Naive thymus-derived CD4-positive, alpha-beta T cell (primary cell): ENCODE results near the gene SYNRG. TPM values are rescaled to one million over a fixed set of nuclear protein-coding genes. Genes with fewer than 3 reads are reported as not detected.

Experiments
- ATAC-seq: fragments of 150-1000 bp; cut with Tn5 transposase; 2 replicates; pipeline ENCODE4 v1.10.0; 2021; ENCODE audit warnings: mild to moderate bottlenecking, moderate library complexity
- CTCF ChIA-PET: fragments of 350-600 bp; sonication (Branson Sonifier 250); formaldehyde crosslinking; loops from one replicate; lab custom pipeline; 2021; ENCODE audit warnings: antibody characterized with exemption; lab: Charles Lee
- POLR2A ChIA-PET: fragments of 350-600 bp; sonication (Branson Sonifier 250); formaldehyde crosslinking; loops from one replicate; lab custom pipeline; 2021; ENCODE audit warnings: antibody characterized with exemption, inconsistent platforms; lab: Charles Lee
- DNase-seq, 9 donors: peaks; one replicate each; pipeline versions ENCODE4 v3.0.0 to v3.0.0-alpha.2; 2020 to 2022; ENCODE audit warnings: mixed read lengths in 1 of 9
- H3K27ac ChIP-seq: one replicate; pipeline ENCODE4 v1.7.0; 2013; ENCODE audit warnings: mild to moderate bottlenecking, low read depth, low read length, moderate library complexity
- H3K27me3 ChIP-seq, 2 donors: one replicate each; pipeline ENCODE4 v1.7.0; 2013; ENCODE audit warnings: low read length in 2 of 2, mild to moderate bottlenecking in 2 of 2, moderate library complexity in 2 of 2; ENCODE audit not compliant: control insufficient read depth in 2 of 2, insufficient read depth in 2 of 2
- H3K36me3 ChIP-seq, 3 experiments: 1 replicate in 2 of 3; 2 replicates in 1 of 3; pipeline ENCODE4 v1.7.0; 2013; ENCODE audit warnings: low read length in 3 of 3, mild to moderate bottlenecking in 3 of 3, moderate library complexity in 1 of 3; ENCODE audit not compliant: insufficient read depth in 3 of 3, control insufficient read depth in 2 of 3
- H3K4me1 ChIP-seq, 2 donors: one replicate each; pipeline ENCODE4 v1.7.0; 2013; ENCODE audit warnings: low read length in 2 of 2, mild to moderate bottlenecking in 2 of 2, moderate library complexity in 1 of 2; ENCODE audit not compliant: control insufficient read depth in 2 of 2, insufficient read depth in 2 of 2
- H3K4me3 ChIP-seq: 2 replicates; pipeline ENCODE4 v1.7.0; 2013; ENCODE audit warnings: mild to moderate bottlenecking, low read length
- H3K9me3 ChIP-seq, 3 experiments: 1 replicate in 2 of 3; 2 replicates in 1 of 3; pipeline ENCODE4 v1.7.0; 2013; ENCODE audit warnings: low read length in 3 of 3; ENCODE audit not compliant: control insufficient read depth in 2 of 3
- H3K27ac Mint-ChIP-seq, 9 donors: one replicate each; pipeline ENCODE4 v1.8.0; 2020 to 2022; ENCODE audit warnings: mixed read lengths in 9 of 9, mild to moderate bottlenecking in 8 of 9, moderate library complexity in 5 of 9, inconsistent platforms in 2 of 9
- H3K27me3 Mint-ChIP-seq, 5 donors: one replicate each; pipeline ENCODE4 v1.8.0; 2021 to 2022; ENCODE audit warnings: mixed read lengths in 5 of 5, mild to moderate bottlenecking in 1 of 5
- H3K36me3 Mint-ChIP-seq, 5 donors: one replicate each; pipeline ENCODE4 v1.8.0; 2020 to 2022; ENCODE audit warnings: mixed read lengths in 5 of 5, mild to moderate bottlenecking in 3 of 5, inconsistent platforms in 1 of 5
- H3K4me1 Mint-ChIP-seq, 7 donors: one replicate each; pipeline ENCODE4 v1.8.0; 2020 to 2022; ENCODE audit warnings: mixed read lengths in 7 of 7, mild to moderate bottlenecking in 3 of 7, inconsistent platforms in 1 of 7
- H3K4me3 Mint-ChIP-seq, 10 donors: one replicate each; pipeline ENCODE4 v1.8.0; 2020 to 2022; ENCODE audit warnings: mild to moderate bottlenecking in 10 of 10, mixed read lengths in 10 of 10, moderate library complexity in 6 of 10, inconsistent platforms in 2 of 10
- H3K9me3 Mint-ChIP-seq, 11 donors: one replicate each; pipeline ENCODE4 v1.8.0; 2020 to 2022; ENCODE audit warnings: mixed read lengths in 11 of 11, mild to moderate bottlenecking in 4 of 11, inconsistent platforms in 1 of 11, moderate library complexity in 1 of 11
- intact Hi-C, 2 donors: fragments of 100-400 bp; cut with micrococcal nuclease; formaldehyde crosslinking; loops; one replicate each; pipeline ENCODE4 v1.15.1; 2023
- polyA plus RNA-seq, 2 donors: library from polyadenylated mRNA; unstranded; fragments of 300-500 nt; fragmentation: Illumina TruSeq; gene quantifications; one replicate each; pipeline ENCODE4 v1.2.3, GENCODE V29; 2021
- total RNA-seq, 6 experiments: library from RNA in 5 of 6; stranded (reverse) in 5 of 6; gene quantifications; 1 replicate in 5 of 6; 2 replicates in 1 of 6; pipeline ENCODE4 v1.2.3 and lab custom pipeline; 2021 to 2026

SYNRG gene
- total and polyA plus RNA-seq, 7 experiments from 2014 or later, result 70.9 to 146 (median 100) TPM

DNA sequence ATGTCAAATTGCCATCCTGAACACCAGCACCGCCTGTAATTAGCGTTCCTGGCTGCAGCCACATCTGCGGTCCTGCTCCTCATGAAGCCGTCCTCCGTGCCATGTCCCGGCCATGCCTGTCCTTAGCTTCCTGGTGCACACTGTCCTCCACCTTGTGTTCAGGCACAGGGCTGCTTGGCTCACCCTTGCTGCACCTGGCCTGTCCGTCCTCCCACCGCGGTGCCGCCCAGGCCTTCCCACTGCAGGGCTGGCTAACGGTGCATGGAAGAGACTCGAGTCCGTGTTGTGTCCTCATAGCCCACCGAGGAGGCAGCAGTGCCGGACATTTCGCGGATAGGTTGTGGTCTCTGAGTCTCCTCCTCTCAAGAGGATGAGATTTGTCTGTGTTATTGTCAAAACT, 99.2 kb downstream of the SYNRG start:
- peak overlapping the region in 7 of 9 donors; percentile 30 to 83 (median 73) for H3K27ac Mint-ChIP-seq
- ChIA-PET POLR2A (no interaction called here), CTCF (no interaction called here)
- Histone ChIP-seq H3K27me3 (no peaks in the 10 kb centered on the region), H3K27ac (no peak overlapping the region), H3K4me3 (no peak overlapping the region), H3K9me3 (no peaks in the 10 kb centered on the region), H3K36me3 (peaks cover 6 to 18% (median 6%) of the 10 kb centered on the region in 3 experiments), H3K4me1 (peaks cover 0 to 6% of the 10 kb centered on the region in 2 donors)
- H3K9me3 Mint-ChIP-seq, result no peaks in the 10 kb centered on the region
- peaks cover 0 to 3% (median 0%) of the 10 kb centered on the region in 5 donors for H3K36me3 Mint-ChIP-seq
- intact Hi-C loops, result no loop called here
- H3K27me3 Mint-ChIP-seq, result no peaks in the 10 kb centered on the region
- H3K4me1 Mint-ChIP-seq, result peaks cover 10 to 23% (median 18%) of the 10 kb centered on the region in 7 donors
- H3K4me3 Mint-ChIP-seq, result no peak overlapping the region
- DNase-seq (no peak), ATAC-seq (no peak)

DNA sequence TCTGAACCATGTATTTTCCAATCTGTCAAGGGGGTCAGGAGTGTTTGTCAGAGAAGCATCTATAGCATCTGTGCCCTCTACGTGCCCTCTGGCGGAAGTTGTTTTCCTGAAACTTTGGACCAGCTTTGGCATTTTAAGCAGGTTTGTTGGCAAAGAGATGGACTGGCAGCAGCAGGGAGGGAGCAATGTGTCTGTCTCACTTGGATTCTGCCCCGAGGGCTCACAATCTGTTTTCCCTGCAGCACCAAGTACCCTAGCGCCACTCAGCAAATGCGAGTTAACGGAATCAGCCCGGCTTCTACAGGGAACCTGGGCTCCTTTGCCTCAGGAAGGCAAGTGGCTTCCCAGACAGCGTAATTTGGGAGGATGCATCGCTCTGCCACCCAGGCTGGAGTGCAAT, 102.1 kb downstream of the SYNRG start:
- H3K9me3 Mint-ChIP-seq, result no peaks in the 10 kb centered on the region
- ChIA-PET CTCF (no interaction called here), POLR2A (no interaction called here)
- intact Hi-C loops, result loop anchor here in 1 of 2 donors (2.0 kb wide), 1 partner anchor 16 kb away; no protein-coding TSS in a partner anchor
- H3K36me3 ChIP-seq, result peaks cover 0 to 1% (median 0%) of the 10 kb centered on the region in 3 experiments
- H3K4me1 Mint-ChIP-seq, result peaks cover 12 to 23% (median 18%) of the 10 kb centered on the region in 7 donors
- no peak for ATAC-seq
- H3K4me1 ChIP-seq, result peaks cover 0 to 6% of the 10 kb centered on the region in 2 donors
- H3K27ac ChIP-seq, result no peak overlapping the region
- H3K4me3 ChIP-seq, result no peak overlapping the region
- DNase-seq, result no peak
- H3K4me3 Mint-ChIP-seq, result no peak overlapping the region
- no peaks in the 10 kb centered on the region for H3K9me3 ChIP-seq
- no peaks in the 10 kb centered on the region for H3K27me3 Mint-ChIP-seq
- H3K27ac Mint-ChIP-seq, result peak overlapping the region in 2 of 9 donors; percentile 14 to 31
- no peaks in the 10 kb centered on the region for H3K36me3 Mint-ChIP-seq
- H3K27me3 ChIP-seq, result no peaks in the 10 kb centered on the region

DNA sequence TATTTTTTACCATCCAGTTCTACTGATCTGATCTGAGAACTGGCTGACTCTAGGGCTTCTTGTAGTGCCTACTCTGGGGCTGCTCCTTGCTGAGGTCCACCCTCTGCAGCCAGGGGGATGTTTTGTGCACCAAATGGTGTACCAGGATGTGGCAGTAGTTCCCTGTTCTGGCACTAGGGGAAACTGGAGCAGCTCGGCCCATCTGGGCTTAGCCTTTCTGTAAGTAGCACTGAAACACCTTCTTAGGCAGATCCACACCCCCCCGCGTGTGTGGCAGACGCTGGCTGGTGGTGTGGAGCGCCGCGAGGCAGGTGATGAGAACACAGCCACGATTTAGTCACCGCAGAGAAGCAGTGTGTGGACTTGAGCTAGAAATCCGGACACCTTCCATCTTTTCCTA, 102.5 kb downstream of the SYNRG start:
- CTCF ChIA-PET, result interaction anchor here (0.7 kb wide), 1 partner anchor 819 kb away, joined by 3 read pairs; no protein-coding TSS in a partner anchor
- peak in 1 of 9 donors; percentile 10 for DNase-seq

DNA sequence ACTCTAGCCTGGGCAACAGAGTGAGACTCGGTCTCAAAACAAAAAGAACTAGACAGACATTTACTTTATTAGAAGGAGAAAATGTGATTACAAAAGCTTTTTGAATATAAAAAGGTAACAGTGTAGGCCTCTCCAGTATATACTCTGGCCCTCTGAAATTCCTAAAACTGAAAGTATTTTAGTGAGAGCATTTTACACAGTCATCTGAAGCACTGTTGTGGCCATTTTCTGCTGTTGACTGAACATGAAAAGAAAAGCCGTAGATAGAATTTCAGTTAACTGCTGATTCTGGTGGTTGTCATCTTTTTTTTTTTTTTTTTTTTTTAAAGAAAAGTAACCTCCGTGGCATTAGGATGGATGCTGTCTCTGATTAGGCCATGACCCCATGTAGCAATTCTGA, 103.9 kb downstream of the SYNRG start:
- Histone ChIP-seq H3K27me3 (no peaks in the 10 kb centered on the region), H3K9me3 (no peaks in the 10 kb centered on the region), H3K27ac (no peak overlapping the region), H3K36me3 (no peaks in the 10 kb centered on the region), H3K4me3 (no peak overlapping the region), H3K4me1 (peaks cover 0 to 3% of the 10 kb centered on the region in 2 donors)
- DNase-seq (no peak), ATAC-seq (no peak)
- no peaks in the 10 kb centered on the region for H3K9me3 Mint-ChIP-seq
- intact Hi-C loops, result no loop called here
- CTCF ChIA-PET, result interaction anchor here (1.6 kb wide), 1 partner anchor 14 kb away, joined by 4 read pairs; no protein-coding TSS in a partner anchor
- H3K36me3 Mint-ChIP-seq, result no peaks in the 10 kb centered on the region
- no peak overlapping the region for H3K27ac Mint-ChIP-seq
- no peak overlapping the region for H3K4me3 Mint-ChIP-seq
- POLR2A ChIA-PET, result no interaction called here
- H3K4me1 Mint-ChIP-seq, result peaks cover 4 to 15% (median 11%) of the 10 kb centered on the region in 7 donors
- no peaks in the 10 kb centered on the region for H3K27me3 Mint-ChIP-seq

More for the DNA sequence above, 102.5 kb downstream of the SYNRG start:
- Histone ChIP-seq H3K4me3 (no peak overlapping the region), H3K27me3 (no peaks in the 10 kb centered on the region), H3K27ac (no peak overlapping the region), H3K9me3 (no peaks in the 10 kb centered on the region), H3K36me3 (no peaks in the 10 kb centered on the region), H3K4me1 (peaks cover 0 to 6% of the 10 kb centered on the region in 2 donors)
- Mint-ChIP-seq H3K4me3 (no peak overlapping the region), H3K4me1 (peaks cover 12 to 23% (median 18%) of the 10 kb centered on the region in 7 donors), H3K36me3 (no peaks in the 10 kb centered on the region), H3K27ac (peak overlapping the region in 2 of 9 donors; percentile 31 to 74), H3K9me3 (no peaks in the 10 kb centered on the region), H3K27me3 (no peaks in the 10 kb centered on the region)
- ATAC-seq, result peak; percentile 50
- POLR2A ChIA-PET, result no interaction called here
- intact Hi-C loops, result loop anchor here in 1 of 2 donors (2.0 kb wide), 1 partner anchor 16 kb away; no protein-coding TSS in a partner anchor

DNA sequence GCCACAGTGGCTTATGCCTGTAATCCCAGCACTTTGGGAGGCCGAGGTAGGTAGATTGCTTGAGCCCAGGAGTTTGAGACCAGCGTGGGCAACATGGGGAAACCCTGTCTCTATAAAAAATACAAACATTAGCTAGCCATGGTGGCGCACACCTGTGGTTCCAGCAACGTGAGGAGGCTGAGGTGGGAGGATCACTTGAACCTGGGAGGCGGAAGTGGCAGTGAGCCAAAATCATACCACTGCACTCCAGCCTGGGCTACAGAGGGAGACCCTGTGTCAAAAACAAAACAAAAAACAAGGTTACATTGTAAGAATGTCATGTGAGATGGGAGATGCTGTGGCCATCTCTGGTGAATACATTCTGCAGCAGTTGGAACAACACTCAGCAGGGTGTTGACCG, 106.1 kb downstream of the SYNRG start:
- no peak for ATAC-seq
- Mint-ChIP-seq H3K9me3 (no peaks in the 10 kb centered on the region), H3K4me1 (peaks cover 0 to 13% (median 4%) of the 10 kb centered on the region in 7 donors), H3K27ac (peak overlapping the region in 2 of 9 donors; percentile 37 to 77), H3K27me3 (no peaks in the 10 kb centered on the region), H3K4me3 (no peak overlapping the region), H3K36me3 (no peaks in the 10 kb centered on the region)
- POLR2A ChIA-PET, result no interaction called here
- Histone ChIP-seq H3K36me3 (no peaks in the 10 kb centered on the region), H3K9me3 (no peaks in the 10 kb centered on the region), H3K4me1 (no peaks in the 10 kb centered on the region), H3K27ac (no peak overlapping the region), H3K4me3 (no peak overlapping the region), H3K27me3 (no peaks in the 10 kb centered on the region)
- CTCF ChIA-PET, result no interaction called here
- no peak for DNase-seq
- intact Hi-C loops, result no loop called here

DNA sequence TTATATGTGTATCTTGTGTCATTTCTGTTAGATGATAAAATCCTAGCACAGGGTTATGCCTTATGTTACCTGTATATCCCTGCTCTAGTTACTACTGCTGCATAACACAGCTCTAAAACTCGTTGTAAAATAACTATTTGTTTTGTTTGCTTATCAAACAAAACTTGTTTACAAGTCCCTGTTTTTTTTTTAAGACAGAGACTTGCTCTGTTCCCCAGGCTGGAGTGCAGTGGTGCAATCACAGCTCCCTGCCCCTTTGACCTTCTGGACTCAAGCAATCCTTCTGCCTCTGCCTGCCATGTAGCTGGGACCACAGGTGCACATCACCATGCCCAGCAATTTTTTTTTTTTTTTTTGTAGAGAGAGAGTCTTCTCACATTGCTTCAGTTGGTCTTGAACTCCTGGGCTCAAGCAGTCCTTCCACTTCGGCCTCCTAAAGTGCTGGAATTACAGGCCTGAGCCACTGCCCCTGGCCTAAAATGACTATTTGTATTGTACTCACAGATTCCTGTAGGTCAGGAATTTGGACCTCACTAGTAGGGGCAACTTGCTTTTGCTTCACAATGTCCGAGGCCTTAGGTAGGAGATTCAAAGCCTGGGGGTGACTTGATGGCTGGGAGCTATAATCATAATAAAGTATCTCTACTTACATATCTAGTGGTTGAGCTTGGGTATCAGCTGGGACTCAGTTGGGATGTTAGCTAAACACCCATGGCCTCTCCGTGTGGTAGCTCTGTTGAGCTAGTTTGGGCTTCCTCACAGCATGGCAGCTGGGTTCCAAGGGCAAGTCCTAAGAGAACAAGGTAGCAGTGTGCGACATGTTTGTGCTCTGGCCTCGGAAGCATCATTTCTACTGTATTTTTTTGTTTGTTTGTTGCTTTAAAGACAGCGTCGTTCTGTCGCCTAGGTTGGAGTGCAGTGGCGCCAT, 106.9 kb downstream of the SYNRG start:
- intact Hi-C loops, result no loop called here
- DNase-seq (no peak), ATAC-seq (no peak)
- no peaks in the 10 kb centered on the region for H3K27me3 Mint-ChIP-seq
- H3K9me3 Mint-ChIP-seq, result no peaks in the 10 kb centered on the region
- Histone ChIP-seq H3K36me3 (no peaks in the 10 kb centered on the region), H3K9me3 (no peaks in the 10 kb centered on the region), H3K4me1 (no peaks in the 10 kb centered on the region), H3K27me3 (no peaks in the 10 kb centered on the region), H3K27ac (no peak overlapping the region), H3K4me3 (no peak overlapping the region)
- no peak overlapping the region for H3K4me3 Mint-ChIP-seq
- peaks cover 0 to 13% (median 4%) of the 10 kb centered on the region in 7 donors for H3K4me1 Mint-ChIP-seq
- H3K36me3 Mint-ChIP-seq, result no peaks in the 10 kb centered on the region
- ChIA-PET POLR2A (no interaction called here), CTCF (no interaction called here)
- no peak overlapping the region for H3K27ac Mint-ChIP-seq
